HCT116 (cell line): ENCODE measurements around the gene KRT1. TPM values are rescaled to one million over a fixed set of nuclear protein-coding genes. Genes with fewer than 3 reads are reported as not detected.

ENCODE experiments used
- ATAC-seq: fragments of 200-7000 bp; cut with Tn5 transposase; 2 replicates; pipeline ENCODE4 v1.9.1; 2020; ENCODE audit warnings: mild to moderate bottlenecking, moderate library complexity
- BruUV-seq: library from RNA; stranded (reverse); fragments of 400-500 nt; replicated peaks from 2 replicates; lab custom pipeline; 2021; lab: Mats Ljungman, UMichigan
- CTCF ChIA-PET: fragments of 300-600 bp; sonication (Branson Sonifier 250); formaldehyde crosslinking; loops from one replicate; lab custom pipeline; 2021; ENCODE audit warnings: antibody characterized with exemption; lab: Charles Lee
- POLR2A ChIA-PET: fragments of 300-600, 350-600 bp; sonication (Branson Sonifier 250); formaldehyde crosslinking; loops from one replicate; lab custom pipeline; 2021; ENCODE audit warnings: antibody characterized with exemption; lab: Charles Lee
- RAD21 ChIA-PET, 2 experiments: fragments of 300-600 bp; sonication (Branson Sonifier 250); formaldehyde crosslinking; loops; one replicate each; lab custom pipeline; 2023; ENCODE audit warnings: low total read pairs in 2 of 2; ENCODE audit not compliant: uncharacterized antibody in 2 of 2, unreplicated experiment in 2 of 2, low non-redundant PET in 1 of 2; lab: Charles Lee
- DNase-seq: peaks from one replicate; pipeline ENCODE4 v3.0.0-alpha.2; 2010; ENCODE audit warnings: low read depth, low spot score
- H2AFZ ChIP-seq: fragments of 200-600 bp; shearing (Covaris generic), sonication (generic); 2 replicates; pipeline ENCODE4 v1.6.1; 2017; ENCODE audit warnings: low read depth, mixed run types, mixed read lengths, antibody characterized with exemption, low read length; ENCODE audit not compliant: poor library complexity, severe bottlenecking
- H3K27ac ChIP-seq: 2 replicates; pipeline ENCODE4 v1.5.1; 2012; ENCODE audit warnings: low read depth, low read length
- H3K27me3 ChIP-seq: fragments of 200-600 bp; sonication (generic); 2 replicates; pipeline ENCODE4 v1.6.1; 2016; ENCODE audit warnings: mixed run types, low read length, mixed read lengths; ENCODE audit not compliant: insufficient read depth
- H3K36me3 ChIP-seq, 2 experiments: fragments of 200-500 bp in 1 of 2; fragments of 200-600 bp in 1 of 2; sonication (Bioruptor generic) in 1 of 2; sonication (generic) in 1 of 2; 2 replicates each; pipeline versions ENCODE4 v1.5.1 to v1.6.1; 2014 to 2016; ENCODE audit warnings: low read length in 2 of 2, inconsistent platforms in 1 of 2, mixed read lengths in 1 of 2, mixed run types in 1 of 2; ENCODE audit not compliant: insufficient read depth in 2 of 2, control insufficient read depth in 1 of 2
- H3K4me1 ChIP-seq, 2 experiments: fragments of 200-600 bp in 1 of 2; sonication (generic) in 1 of 2; 2 replicates each; pipeline versions ENCODE4 v1.5.1 to v1.6.1; 2012 to 2017; ENCODE audit warnings: low read length in 2 of 2, inconsistent platforms in 1 of 2, mild to moderate bottlenecking in 1 of 2, mixed read lengths in 1 of 2, mixed run types in 1 of 2, moderate library complexity in 1 of 2; ENCODE audit not compliant: insufficient read depth in 2 of 2, control insufficient read depth in 1 of 2
- H3K4me2 ChIP-seq: fragments of 200-600 bp; sonication (generic); 2 replicates; pipeline ENCODE4 v1.6.1; 2017; ENCODE audit warnings: mixed run types, low read length, mixed read lengths
- H3K4me3 ChIP-seq, 2 experiments: fragments of 200-600 bp in 1 of 2; sonication (generic) in 1 of 2; replicated peaks in 1 of 2; 2 replicates each; pipeline ENCODE4 v1.5.1; 2011 to 2016; ENCODE audit warnings: low read length in 2 of 2, control low read depth in 1 of 2, low read depth in 1 of 2, mild to moderate bottlenecking in 1 of 2, mixed read lengths in 1 of 2, mixed run types in 1 of 2
- H3K79me2 ChIP-seq: fragments of 200-600 bp; sonication (generic); 2 replicates; pipeline ENCODE4 v1.6.1; 2017; ENCODE audit warnings: mild to moderate bottlenecking, mixed run types, low read length, moderate library complexity, mixed read lengths; ENCODE audit not compliant: insufficient read depth
- H3K9ac ChIP-seq: fragments of 200-600 bp; sonication (generic); 2 replicates; pipeline ENCODE4 v1.6.1; 2016; ENCODE audit warnings: low read length, mixed read lengths
- H3K9me2 ChIP-seq: fragments of 200-600 bp; sonication (generic), shearing (Covaris generic); 2 replicates; pipeline ENCODE4 v1.6.1; 2017; ENCODE audit warnings: mixed run types, mild to moderate bottlenecking, moderate library complexity; ENCODE audit not compliant: insufficient read depth
- H3K9me3 ChIP-seq, 2 experiments: fragments of 200-500 bp in 1 of 2; fragments of 200-600 bp in 1 of 2; sonication (Bioruptor generic) in 1 of 2; sonication (generic) in 1 of 2; 2 replicates each; pipeline ENCODE4 v1.6.1; 2014 to 2017; ENCODE audit warnings: low read length in 2 of 2, mixed read lengths in 2 of 2, inconsistent platforms in 1 of 2, low read depth in 1 of 2, mild to moderate bottlenecking in 1 of 2, mixed run types in 1 of 2, moderate library complexity in 1 of 2; ENCODE audit not compliant: control insufficient read depth in 1 of 2, insufficient read depth in 1 of 2
- H4K20me1 ChIP-seq: fragments of 200-600 bp; sonication (generic), shearing (Covaris generic); 2 replicates; pipeline ENCODE4 v1.6.1; 2017; ENCODE audit warnings: mixed run types, mild to moderate bottlenecking, moderate library complexity; ENCODE audit not compliant: insufficient read depth
- CBX3 ChIP-seq: IDR thresholded peaks from 2 replicates; pipeline ENCODE4 v1.6.1; 2012; ENCODE audit warnings: low read depth
- CEBPB ChIP-seq: IDR thresholded peaks from 2 replicates; pipeline ENCODE4 v1.6.1; 2012; ENCODE audit warnings: low read depth
- ELF1 ChIP-seq: IDR thresholded peaks from 2 replicates; pipeline ENCODE4 v1.6.1; 2012; ENCODE audit warnings: low read depth, borderline replicate concordance
- EZH2 ChIP-seq: fragments of 200-600 bp; sonication (generic); IDR thresholded peaks from 2 replicates; pipeline ENCODE4 v1.6.1; 2017; ENCODE audit warnings: antibody characterized with exemption, mixed run types
- EZH2phosphoT487 ChIP-seq: fragments of 200-600 bp; IDR thresholded peaks from 2 replicates; pipeline ENCODE4 v1.6.1; 2018; ENCODE audit warnings: antibody characterized with exemption, borderline replicate concordance
- FOSL1 ChIP-seq: IDR thresholded peaks from 2 replicates; pipeline ENCODE4 v1.6.1; 2012; ENCODE audit warnings: low read depth
- JUND ChIP-seq: IDR thresholded peaks from 2 replicates; pipeline ENCODE4 v1.6.1; 2012
- POLR2A ChIP-seq: IDR thresholded peaks from 2 replicates; pipeline ENCODE4 v1.7.0; 2011; ENCODE audit warnings: borderline replicate concordance; ENCODE audit not compliant: insufficient read depth, insufficient read length; ENCODE audit errors: extremely low read depth
- POLR2AphosphoS5 ChIP-seq: IDR thresholded peaks from 2 replicates; pipeline ENCODE4 v1.6.1; 2011; ENCODE audit warnings: mild to moderate bottlenecking, low read depth, low read length, moderate library complexity
- RAD21 ChIP-seq: IDR thresholded peaks from 2 replicates; pipeline ENCODE4 v1.6.1; 2012; ENCODE audit warnings: low read depth, mild to moderate bottlenecking
- SIN3A ChIP-seq: IDR thresholded peaks from 2 replicates; pipeline ENCODE4 v1.6.1; 2012; ENCODE audit warnings: low read depth
- SRF ChIP-seq: IDR thresholded peaks from 2 replicates; pipeline ENCODE4 v1.6.1; 2012; ENCODE audit warnings: low read depth
- TCF7L2 ChIP-seq: IDR thresholded peaks from 2 replicates; pipeline ENCODE4 v1.7.0; 2011; ENCODE audit warnings: borderline replicate concordance, inconsistent platforms; ENCODE audit not compliant: insufficient read depth, insufficient read length; ENCODE audit errors: extremely low read depth
- YY1 ChIP-seq: IDR thresholded peaks from 2 replicates; pipeline ENCODE4 v1.6.1; 2011; ENCODE audit warnings: low read length, low read depth, moderate library complexity, mild to moderate bottlenecking; ENCODE audit not compliant: insufficient replicate concordance; ENCODE audit errors: extremely low read depth
- intact Hi-C: fragments of 100-400 bp; cut with micrococcal nuclease; formaldehyde crosslinking; loops from 2 replicates; pipeline ENCODE4 v1.10.0; 2022
- total RNA-seq: library from RNA; stranded (reverse); gene quantifications from one replicate; pipeline ENCODE4 v1.2.1, GENCODE V29; 2021; ENCODE audit not compliant: unreplicated experiment
- TF ChIP-seq, protein P1 (sequence below): IDR thresholded peaks from 2 replicates; pipeline ENCODE4 v1.6.1; 2012
- TF ChIP-seq, protein P2 (sequence below), 3 experiments: fragments of 200-600 bp in 1 of 3; sonication (generic) in 1 of 3; IDR thresholded peaks in 2 of 3; conservative IDR thresholded peaks in 1 of 3; 2 replicates each; pipeline ENCODE4 v1.5.1; 2012 to 2017; ENCODE audit warnings: low read depth in 2 of 3, low read length in 2 of 3, antibody characterized with exemption in 1 of 3, borderline replicate concordance in 1 of 3, control low read depth in 1 of 3, mild to moderate bottlenecking in 1 of 3, mixed read lengths in 1 of 3, mixed run types in 1 of 3, moderate library complexity in 1 of 3; ENCODE audit not compliant: insufficient read depth in 1 of 3
- TF ChIP-seq, protein P3 (sequence below): IDR thresholded peaks from 2 replicates; pipeline ENCODE4 v1.6.1; 2012; ENCODE audit warnings: low read depth

The KRT1 gene
- total RNA-seq, 1 experiment from 2014 or later, result 0.20 TPM

DNA sequence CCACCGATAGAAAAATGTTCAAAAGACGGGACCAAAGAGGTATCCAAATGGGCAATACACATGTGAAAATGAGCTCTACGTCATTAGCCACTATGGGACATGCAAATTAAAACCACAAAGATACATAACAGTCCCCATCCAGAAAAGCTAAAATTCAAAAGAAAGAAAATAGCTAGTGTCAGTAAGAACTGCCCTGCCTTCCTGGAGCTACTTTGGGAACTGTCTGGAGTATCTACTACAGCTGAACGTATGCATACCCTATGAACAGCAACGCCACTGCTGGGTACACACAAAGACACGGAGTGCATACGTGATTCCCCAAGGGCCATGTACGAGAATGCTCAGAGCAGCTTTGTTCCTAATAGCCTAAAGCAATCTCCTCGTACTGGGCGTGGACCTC, 48.9 kb upstream of the KRT1 start:
- H3K36me3 ChIP-seq, result no peaks in the 10 kb centered on the region
- H3K27ac ChIP-seq, result no peak overlapping the region
- RAD21 ChIA-PET, result no interaction called here
- no peak overlapping the region for H2AFZ ChIP-seq
- no peak overlapping the region for H3K4me3 ChIP-seq
- no peak overlapping the region for H3K9ac ChIP-seq
- H3K79me2 ChIP-seq, result no peaks in the 10 kb centered on the region
- ATAC-seq (no peak), DNase-seq (no peak)
- H3K4me1 ChIP-seq, result no peaks in the 10 kb centered on the region
- H3K4me2 ChIP-seq, result no peak overlapping the region
- H3K9me3 ChIP-seq, result no peaks in the 10 kb centered on the region
- POLR2A ChIA-PET, result no interaction called here
- no TSS peak for BruUV-seq
- peaks cover 58% of the 10 kb centered on the region for H3K27me3 ChIP-seq
- H4K20me1 ChIP-seq, result no peaks in the 10 kb centered on the region
- intact Hi-C loops, result no loop called here
- H3K9me2 ChIP-seq, result no peaks in the 10 kb centered on the region
- TF ChIP-seq EZH2, result no peak
- TF ChIP-seq SIN3A, result no peak
- no peak for TF ChIP-seq EZH2phosphoT487
- no peak for TF ChIP-seq POLR2AphosphoS5
- TF ChIP-seq, protein P1, sequence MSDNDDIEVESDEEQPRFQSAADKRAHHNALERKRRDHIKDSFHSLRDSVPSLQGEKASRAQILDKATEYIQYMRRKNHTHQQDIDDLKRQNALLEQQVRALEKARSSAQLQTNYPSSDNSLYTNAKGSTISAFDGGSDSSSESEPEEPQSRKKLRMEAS, result no peak
- no peak for TF ChIP-seq YY1
- no peak for TF ChIP-seq CBX3
- TF ChIP-seq JUND, result no peak
- TF ChIP-seq, protein P2, sequence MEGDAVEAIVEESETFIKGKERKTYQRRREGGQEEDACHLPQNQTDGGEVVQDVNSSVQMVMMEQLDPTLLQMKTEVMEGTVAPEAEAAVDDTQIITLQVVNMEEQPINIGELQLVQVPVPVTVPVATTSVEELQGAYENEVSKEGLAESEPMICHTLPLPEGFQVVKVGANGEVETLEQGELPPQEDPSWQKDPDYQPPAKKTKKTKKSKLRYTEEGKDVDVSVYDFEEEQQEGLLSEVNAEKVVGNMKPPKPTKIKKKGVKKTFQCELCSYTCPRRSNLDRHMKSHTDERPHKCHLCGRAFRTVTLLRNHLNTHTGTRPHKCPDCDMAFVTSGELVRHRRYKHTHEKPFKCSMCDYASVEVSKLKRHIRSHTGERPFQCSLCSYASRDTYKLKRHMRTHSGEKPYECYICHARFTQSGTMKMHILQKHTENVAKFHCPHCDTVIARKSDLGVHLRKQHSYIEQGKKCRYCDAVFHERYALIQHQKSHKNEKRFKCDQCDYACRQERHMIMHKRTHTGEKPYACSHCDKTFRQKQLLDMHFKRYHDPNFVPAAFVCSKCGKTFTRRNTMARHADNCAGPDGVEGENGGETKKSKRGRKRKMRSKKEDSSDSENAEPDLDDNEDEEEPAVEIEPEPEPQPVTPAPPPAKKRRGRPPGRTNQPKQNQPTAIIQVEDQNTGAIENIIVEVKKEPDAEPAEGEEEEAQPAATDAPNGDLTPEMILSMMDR (IDR thresholded peaks at IDR 0.05 in 2 of 3, conservative IDR thresholded peaks at IDR 0.05 in 1 of 3; ENCODE audit: borderline replicate concordance in 1 of 3, insufficient read depth in 1 of 3, low read depth in 2 of 3, low read length in 2 of 3), result no peak
- no peak for TF ChIP-seq CEBPB
- TF ChIP-seq, protein P3, sequence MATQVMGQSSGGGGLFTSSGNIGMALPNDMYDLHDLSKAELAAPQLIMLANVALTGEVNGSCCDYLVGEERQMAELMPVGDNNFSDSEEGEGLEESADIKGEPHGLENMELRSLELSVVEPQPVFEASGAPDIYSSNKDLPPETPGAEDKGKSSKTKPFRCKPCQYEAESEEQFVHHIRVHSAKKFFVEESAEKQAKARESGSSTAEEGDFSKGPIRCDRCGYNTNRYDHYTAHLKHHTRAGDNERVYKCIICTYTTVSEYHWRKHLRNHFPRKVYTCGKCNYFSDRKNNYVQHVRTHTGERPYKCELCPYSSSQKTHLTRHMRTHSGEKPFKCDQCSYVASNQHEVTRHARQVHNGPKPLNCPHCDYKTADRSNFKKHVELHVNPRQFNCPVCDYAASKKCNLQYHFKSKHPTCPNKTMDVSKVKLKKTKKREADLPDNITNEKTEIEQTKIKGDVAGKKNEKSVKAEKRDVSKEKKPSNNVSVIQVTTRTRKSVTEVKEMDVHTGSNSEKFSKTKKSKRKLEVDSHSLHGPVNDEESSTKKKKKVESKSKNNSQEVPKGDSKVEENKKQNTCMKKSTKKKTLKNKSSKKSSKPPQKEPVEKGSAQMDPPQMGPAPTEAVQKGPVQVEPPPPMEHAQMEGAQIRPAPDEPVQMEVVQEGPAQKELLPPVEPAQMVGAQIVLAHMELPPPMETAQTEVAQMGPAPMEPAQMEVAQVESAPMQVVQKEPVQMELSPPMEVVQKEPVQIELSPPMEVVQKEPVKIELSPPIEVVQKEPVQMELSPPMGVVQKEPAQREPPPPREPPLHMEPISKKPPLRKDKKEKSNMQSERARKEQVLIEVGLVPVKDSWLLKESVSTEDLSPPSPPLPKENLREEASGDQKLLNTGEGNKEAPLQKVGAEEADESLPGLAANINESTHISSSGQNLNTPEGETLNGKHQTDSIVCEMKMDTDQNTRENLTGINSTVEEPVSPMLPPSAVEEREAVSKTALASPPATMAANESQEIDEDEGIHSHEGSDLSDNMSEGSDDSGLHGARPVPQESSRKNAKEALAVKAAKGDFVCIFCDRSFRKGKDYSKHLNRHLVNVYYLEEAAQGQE, result no peak
- TF ChIP-seq SRF, result no peak
- no peak for TF ChIP-seq FOSL1
- TF ChIP-seq ELF1, result no peak
- TF ChIP-seq POLR2A, result no peak
- TF ChIP-seq RAD21, result no peak
- no peak for TF ChIP-seq TCF7L2
- CTCF ChIA-PET, result no interaction called here
